Astrocyte of the spinal cord (primary cell): ENCODE results near the gene ARID4A.
"Not testable (repeated sequence)": the region's sequence is repeated elsewhere in the genome, so short reads cannot be mapped to it uniquely, and the experiment has no call there.

Experiments
- DNase-seq: peaks from one replicate; pipeline ENCODE4 v3.0.0; 2011; ENCODE audit warnings: low read depth, low spot score
- H3K4me3 ChIP-seq: 2 replicates; pipeline ENCODE4 v1.5.1; 2011; ENCODE audit warnings: low read depth, mild to moderate bottlenecking, low read length, moderate library complexity
- CTCF ChIP-seq: IDR thresholded peaks from 2 replicates; pipeline ENCODE4 v1.5.1; 2012; ENCODE audit warnings: low read depth, mild to moderate bottlenecking, low read length, inconsistent platforms
- in situ Hi-C: cut with HindIII; loops from 2 replicates; pipeline ENCODE4 v1.10.0; 2017; ENCODE audit warnings: low sequenced_read_pairs

Gene ARID4A

GRCh38 chr14:58353516-58354299 lies 55.4 kb downstream of the ARID4A start:
- in situ Hi-C loops, result no loop called here
- DNase-seq, result no peak
- no peak for TF ChIP-seq CTCF
- H3K4me3 ChIP-seq, result no peak overlapping the region

GRCh38 chr14:58354808-58355207 lies 56.5 kb downstream of the ARID4A start:
- in situ Hi-C loops, result no loop called here
- no peak for DNase-seq
- no peak for TF ChIP-seq CTCF
- no peak overlapping the region for H3K4me3 ChIP-seq

- no peak for DNase-seq
- H3K4me3 ChIP-seq, result no peak overlapping the region
- no peak for TF ChIP-seq CTCF
- in situ Hi-C loops, result no loop called here
Observed at GRCh38 chr14:58356268-58356667, 57.9 kb downstream of the ARID4A start.

- DNase-seq, in situ Hi-C loops, H3K4me3 ChIP-seq: not testable (repeated sequence)
Observed at GRCh38 chr14:58362272-58362671, 63.9 kb downstream of the ARID4A start.

GRCh38 chr14:58362798-58363412 lies 64.5 kb downstream of the ARID4A start:
- DNase-seq, result peak; percentile 20
- in situ Hi-C loops, result no loop called here

GRCh38 chr14:58364316-58364715 lies 66.0 kb downstream of the ARID4A start:
- no peak for DNase-seq
- H3K4me3 ChIP-seq, result no peak overlapping the region
- no peak for TF ChIP-seq CTCF
- in situ Hi-C loops, result no loop called here

More at GRCh38 chr14:58362798-58363412, 64.5 kb downstream of the ARID4A start:
- peak; percentile 42 for TF ChIP-seq CTCF
- no peak overlapping the region for H3K4me3 ChIP-seq

- in situ Hi-C loops, result no loop called here
- H3K4me3 ChIP-seq, result no peak overlapping the region
- TF ChIP-seq CTCF, result no peak
- no peak for DNase-seq
Observed at GRCh38 chr14:58367296-58367695, 68.9 kb downstream of the ARID4A start.
